ENCODE results near the gene CCDC171.
"Not testable (repeated sequence)": the region's sequence is repeated elsewhere in the genome, so short reads cannot be mapped to it uniquely, and the experiment has no call there.

CCDC171 gene

GRCh38 chr9:15600666-15601330 is 48.0 kb downstream of the CCDC171 start:
- H3K27ac Mint-ChIP-seq; DNase-seq (ENCODE audit: low spot score); H3K36me3 Mint-ChIP-seq (ENCODE audit: low read depth); H3K4me3 Mint-ChIP-seq; H3K27me3 Mint-ChIP-seq (ENCODE audit: low read depth); H3K4me1 Mint-ChIP-seq (ENCODE audit: low read depth): not testable (repeated sequence)
- H3K9me3 Mint-ChIP-seq = peaks cover 11% of the 10 kb centered on the region

DNA sequence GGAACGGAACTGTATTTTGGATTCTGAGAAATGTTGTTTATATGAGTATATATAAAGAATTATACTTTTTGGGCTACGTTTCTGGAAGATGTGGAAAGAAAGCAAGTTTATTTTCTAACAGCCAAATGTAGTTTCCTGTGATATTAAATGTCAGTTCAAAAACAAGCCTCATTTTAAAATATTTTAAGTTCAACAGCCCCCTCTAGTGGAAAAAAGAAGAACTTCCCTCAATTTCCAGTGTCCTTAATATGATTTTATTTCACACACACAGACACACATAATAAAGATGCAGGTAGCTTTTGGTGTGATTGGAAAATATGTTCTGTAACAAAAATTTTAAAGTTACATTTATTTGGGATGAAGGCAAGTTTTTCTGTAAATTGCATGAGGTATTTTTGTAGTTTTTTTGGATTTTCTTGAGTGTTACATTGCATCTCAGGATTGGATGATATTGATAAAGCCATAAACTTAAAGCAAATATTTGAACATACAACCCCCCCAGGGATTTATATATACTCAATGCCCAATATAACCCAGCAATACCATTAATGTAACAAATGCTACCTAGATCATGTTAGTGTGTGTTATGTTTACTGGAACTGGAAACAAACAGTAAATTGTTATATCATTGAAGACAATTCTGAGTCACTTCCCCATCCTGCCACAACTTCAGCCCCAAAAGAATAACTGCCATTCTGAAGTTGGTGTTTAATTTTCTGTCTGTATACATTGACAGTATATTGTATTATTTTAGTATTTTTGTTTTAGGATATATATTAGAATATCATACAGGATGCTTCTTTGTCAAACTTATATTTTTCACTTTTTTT is 54.0 kb downstream of the CCDC171 start:
- DNase-seq (ENCODE audit: low spot score) = no peak
- Mint-ChIP-seq H3K27ac (no peak overlapping the region), H3K9me3 (no peaks in the 10 kb centered on the region), H3K4me3 (no peak overlapping the region), H3K27me3 (ENCODE audit: low read depth) (no peaks in the 10 kb centered on the region), H3K36me3 (ENCODE audit: low read depth) (no peaks in the 10 kb centered on the region), H3K4me1 (ENCODE audit: low read depth) (peaks cover 16% of the 10 kb centered on the region)

DNA sequence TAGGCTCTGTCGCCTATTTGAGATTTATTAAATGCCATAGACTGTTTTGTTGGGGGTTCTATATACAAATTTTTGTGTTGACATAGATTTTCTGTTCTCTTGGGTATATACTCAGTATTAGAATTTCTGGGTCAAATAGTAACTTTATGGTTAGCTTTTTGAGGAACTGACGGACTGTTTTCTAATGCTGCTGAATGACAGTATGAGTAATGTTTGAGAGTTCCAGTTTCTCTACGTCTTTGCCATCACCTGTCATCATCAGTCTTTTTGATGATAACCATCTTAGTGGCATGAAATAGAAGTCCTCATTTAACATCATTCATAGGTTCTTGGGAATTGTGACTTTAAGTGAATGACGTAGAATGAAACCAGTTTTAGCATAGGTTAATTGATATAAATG is 60.1 kb downstream of the CCDC171 start:
- no peak for DNase-seq (ENCODE audit: low spot score)
- Mint-ChIP-seq H3K27me3 (ENCODE audit: low read depth) (no peaks in the 10 kb centered on the region), H3K36me3 (ENCODE audit: low read depth) (peaks cover 3% of the 10 kb centered on the region), H3K27ac (no peak overlapping the region), H3K9me3 (no peaks in the 10 kb centered on the region), H3K4me3 (no peak overlapping the region), H3K4me1 (ENCODE audit: low read depth) (peaks cover 5% of the 10 kb centered on the region)

DNA sequence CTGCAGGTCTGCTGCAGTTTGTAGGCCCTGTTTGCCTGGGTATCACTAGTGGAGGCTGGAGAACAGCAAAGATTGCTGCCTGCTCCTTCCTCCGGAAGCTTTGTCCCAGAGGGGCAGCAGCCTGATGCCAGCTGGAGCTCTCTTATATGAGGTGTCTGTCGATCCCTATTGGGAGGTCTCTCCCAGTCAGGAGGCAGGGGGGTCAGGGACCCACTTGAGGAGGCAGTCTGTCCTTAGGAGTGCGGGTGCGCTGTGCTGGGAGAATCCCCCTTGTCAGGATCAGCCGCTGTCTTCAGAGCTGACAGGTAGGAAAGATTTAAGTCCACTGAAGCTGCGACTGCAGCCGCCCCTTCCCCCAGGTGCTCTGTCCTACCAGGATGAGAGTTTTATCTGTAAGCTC is 64.9 kb downstream of the CCDC171 start:
- no peak for DNase-seq (ENCODE audit: low spot score)
- Mint-ChIP-seq H3K9me3 (no peaks in the 10 kb centered on the region), H3K27ac (no peak overlapping the region), H3K27me3 (ENCODE audit: low read depth) (no peaks in the 10 kb centered on the region), H3K4me1 (ENCODE audit: low read depth) (no peaks in the 10 kb centered on the region), H3K36me3 (ENCODE audit: low read depth) (peaks cover 3% of the 10 kb centered on the region), H3K4me3 (no peak overlapping the region)

DNA sequence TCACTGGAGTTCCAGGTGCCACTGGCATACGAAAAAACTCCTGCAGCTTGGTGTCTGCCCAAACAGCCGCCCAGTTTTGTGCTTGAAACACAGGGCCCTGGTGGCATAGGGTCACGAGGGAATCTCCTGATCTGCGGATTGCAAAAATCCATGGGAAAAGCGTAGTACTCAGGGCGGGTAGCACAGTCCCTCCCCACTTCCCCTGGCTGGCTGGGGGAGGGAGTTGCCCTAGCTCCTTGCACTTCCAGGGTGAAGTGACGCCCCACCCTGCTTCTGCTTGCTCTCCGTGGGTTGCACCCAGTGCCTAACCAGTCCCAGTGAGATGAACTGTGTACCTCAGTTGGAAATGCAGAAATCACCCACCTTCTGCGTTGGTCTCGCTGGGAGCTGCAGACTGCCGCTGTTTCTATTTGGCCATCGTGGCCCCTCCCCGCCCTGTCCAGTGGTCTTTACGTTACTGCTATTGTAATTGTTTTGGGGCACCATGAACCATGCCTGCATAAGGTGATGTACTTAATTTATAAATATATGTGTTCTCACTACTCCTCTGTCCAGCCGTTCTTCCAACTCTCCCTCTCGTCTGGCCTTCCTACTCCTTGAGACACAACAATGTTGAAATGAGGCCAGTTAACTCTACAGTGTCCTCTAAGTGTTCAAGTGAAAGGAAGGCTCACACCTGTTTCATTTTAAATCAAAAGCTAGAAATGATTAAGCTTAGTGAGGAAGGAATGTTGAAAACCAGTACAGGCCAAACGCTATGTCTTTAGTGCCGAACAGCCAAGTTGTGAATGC is 65.9 kb downstream of the CCDC171 start:
- Mint-ChIP-seq H3K9me3 (no peaks in the 10 kb centered on the region), H3K36me3 (ENCODE audit: low read depth) (peaks cover 3% of the 10 kb centered on the region), H3K27ac (no peak overlapping the region), H3K27me3 (ENCODE audit: low read depth) (no peaks in the 10 kb centered on the region), H3K4me3 (no peak overlapping the region), H3K4me1 (ENCODE audit: low read depth) (no peaks in the 10 kb centered on the region)
- no peak for DNase-seq (ENCODE audit: low spot score)

DNA sequence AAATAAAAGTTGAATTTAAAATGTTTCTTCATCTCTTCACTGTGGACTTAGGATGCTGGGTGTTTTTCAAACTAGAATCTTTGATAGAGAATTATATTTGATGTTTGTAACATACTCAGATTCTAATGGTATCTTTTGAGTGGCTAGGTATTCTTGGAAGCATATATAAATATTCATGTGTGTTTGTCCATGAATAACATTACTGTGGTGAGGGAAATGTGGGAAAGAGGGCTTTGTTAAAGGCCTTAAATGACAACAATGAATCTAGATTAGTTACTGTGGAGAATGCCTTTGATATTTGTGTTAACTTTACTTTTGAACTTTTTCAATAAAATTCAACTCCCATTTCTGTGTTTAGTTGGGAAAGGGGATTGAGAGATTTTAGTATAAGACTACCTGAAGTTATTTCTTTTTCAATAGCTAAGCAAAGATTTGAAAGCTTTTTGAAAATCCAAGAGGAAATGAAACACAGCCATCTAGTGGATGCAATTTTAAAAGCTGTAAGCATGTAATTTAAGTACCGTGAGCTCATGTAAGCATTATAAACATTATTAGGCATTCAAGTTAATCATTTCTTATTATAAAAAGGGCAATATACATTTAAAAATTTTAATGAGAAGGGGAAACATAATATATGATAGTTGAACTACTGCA is 69.6 kb downstream of the CCDC171 start:
- Mint-ChIP-seq H3K4me1 (ENCODE audit: low read depth) (no peaks in the 10 kb centered on the region), H3K27me3 (ENCODE audit: low read depth) (no peaks in the 10 kb centered on the region), H3K4me3 (no peak overlapping the region), H3K36me3 (ENCODE audit: low read depth) (no peaks in the 10 kb centered on the region), H3K9me3 (no peaks in the 10 kb centered on the region), H3K27ac (no peak overlapping the region)
- DNase-seq (ENCODE audit: low spot score) = no peak

- no peak for DNase-seq (ENCODE audit: low spot score)
- H3K27ac Mint-ChIP-seq = no peak overlapping the region
- peaks cover 6% of the 10 kb centered on the region for H3K9me3 Mint-ChIP-seq
Observed at GRCh38 chr9:15635752-15636151, 82.9 kb downstream of the CCDC171 start.

DNA sequence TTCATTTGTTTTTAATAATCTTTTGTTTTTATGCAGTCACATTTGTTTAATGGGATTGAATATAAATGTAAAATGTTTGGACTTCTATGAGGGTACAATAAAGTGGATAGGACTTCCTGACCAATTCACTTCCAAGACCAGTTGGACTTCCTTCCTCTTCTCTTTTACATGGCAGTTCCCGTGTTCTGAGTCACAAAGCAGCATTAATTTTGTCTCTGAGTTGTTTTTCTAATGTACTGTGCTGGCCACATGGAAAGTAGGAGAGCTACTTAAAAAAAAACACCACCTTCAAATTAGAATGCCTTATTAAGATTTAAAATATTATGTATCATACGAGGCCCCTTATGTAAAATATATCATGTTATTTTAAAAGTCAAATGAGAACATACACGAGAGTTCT is 87.3 kb downstream of the CCDC171 start:
- DNase-seq (ENCODE audit: low spot score) = no peak
- no peaks in the 10 kb centered on the region for H3K36me3 Mint-ChIP-seq (ENCODE audit: low read depth)
- H3K27ac Mint-ChIP-seq = no peak overlapping the region
- no peaks in the 10 kb centered on the region for H3K9me3 Mint-ChIP-seq
- no peak overlapping the region for H3K4me3 Mint-ChIP-seq
- H3K27me3 Mint-ChIP-seq (ENCODE audit: low read depth) = no peaks in the 10 kb centered on the region
- no peaks in the 10 kb centered on the region for H3K4me1 Mint-ChIP-seq (ENCODE audit: low read depth)

More at GRCh38 chr9:15635752-15636151, 82.9 kb downstream of the CCDC171 start:
- Mint-ChIP-seq H3K4me1 (ENCODE audit: low read depth) (no peaks in the 10 kb centered on the region), H3K36me3 (ENCODE audit: low read depth) (no peaks in the 10 kb centered on the region), H3K4me3 (no peak overlapping the region), H3K27me3 (ENCODE audit: low read depth) (no peaks in the 10 kb centered on the region)

DNA sequence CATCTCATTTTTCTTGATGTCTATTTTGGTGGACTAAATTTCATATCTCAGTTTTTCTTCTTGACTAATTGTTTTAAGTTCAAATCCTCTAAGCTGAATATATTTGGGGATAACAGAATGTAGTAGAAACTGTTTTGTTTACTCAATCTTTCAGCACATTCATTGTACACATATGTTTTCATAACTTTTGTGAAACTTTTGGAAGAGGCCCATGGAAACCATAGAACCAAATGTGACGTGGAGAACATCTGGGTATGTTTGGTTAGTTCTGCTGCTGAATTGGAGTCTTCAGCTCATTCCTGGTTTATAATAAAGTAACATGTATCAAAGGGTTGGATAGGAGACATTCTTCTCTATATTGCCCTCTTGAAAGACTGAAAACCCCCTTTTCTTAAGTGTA is 88.4 kb downstream of the CCDC171 start:
- no peaks in the 10 kb centered on the region for H3K4me1 Mint-ChIP-seq (ENCODE audit: low read depth)
- no peaks in the 10 kb centered on the region for H3K27me3 Mint-ChIP-seq (ENCODE audit: low read depth)
- no peaks in the 10 kb centered on the region for H3K9me3 Mint-ChIP-seq
- no peak for DNase-seq (ENCODE audit: low spot score)
- H3K4me3 Mint-ChIP-seq = no peak overlapping the region
- H3K36me3 Mint-ChIP-seq (ENCODE audit: low read depth) = no peaks in the 10 kb centered on the region
- no peak overlapping the region for H3K27ac Mint-ChIP-seq

- Mint-ChIP-seq H3K27me3 (ENCODE audit: low read depth) (peaks cover under 1% of the 10 kb centered on the region), H3K36me3 (ENCODE audit: low read depth) (no peaks in the 10 kb centered on the region), H3K27ac (no peak overlapping the region), H3K9me3 (no peaks in the 10 kb centered on the region), H3K4me1 (ENCODE audit: low read depth) (no peaks in the 10 kb centered on the region), H3K4me3 (no peak overlapping the region)
- DNase-seq (ENCODE audit: low spot score) = no peak
Observed at GRCh38 chr9:15642369-15642962, 89.6 kb downstream of the CCDC171 start.

DNA sequence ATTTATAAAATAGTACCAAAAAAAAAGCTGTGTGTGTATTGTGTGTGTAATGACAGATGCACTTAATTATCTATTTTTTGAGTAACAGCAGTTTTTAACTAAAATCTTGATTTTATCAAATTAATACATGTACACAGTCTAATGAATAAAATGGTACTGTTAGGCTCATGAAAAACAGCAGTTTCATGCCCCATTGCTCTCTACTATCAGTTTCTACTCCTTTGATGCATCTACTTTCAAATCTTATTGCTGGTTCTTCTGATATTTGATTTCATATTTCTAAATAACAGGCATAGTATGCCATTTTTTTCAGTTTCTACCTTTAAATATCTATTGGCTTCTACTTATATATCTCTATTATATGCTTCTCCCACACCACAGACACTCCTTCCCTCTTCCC is 117.4 kb downstream of the CCDC171 start:
- Mint-ChIP-seq H3K4me3 (no peak overlapping the region), H3K27me3 (ENCODE audit: low read depth) (no peaks in the 10 kb centered on the region), H3K27ac (no peak overlapping the region), H3K36me3 (ENCODE audit: low read depth) (no peaks in the 10 kb centered on the region), H3K9me3 (no peaks in the 10 kb centered on the region), H3K4me1 (ENCODE audit: low read depth) (no peaks in the 10 kb centered on the region)
- no peak for DNase-seq (ENCODE audit: low spot score)

GRCh38 chr9:15670894-15671293 is 118.1 kb downstream of the CCDC171 start:
- Mint-ChIP-seq H3K36me3 (ENCODE audit: low read depth) (no peaks in the 10 kb centered on the region), H3K27ac (no peak overlapping the region), H3K4me1 (ENCODE audit: low read depth) (no peaks in the 10 kb centered on the region), H3K4me3 (no peak overlapping the region), H3K9me3 (no peaks in the 10 kb centered on the region), H3K27me3 (ENCODE audit: low read depth) (no peaks in the 10 kb centered on the region)
- no peak for DNase-seq (ENCODE audit: low spot score)

- no peak for DNase-seq (ENCODE audit: low spot score)
- Mint-ChIP-seq H3K9me3 (no peaks in the 10 kb centered on the region), H3K36me3 (ENCODE audit: low read depth) (no peaks in the 10 kb centered on the region), H3K4me1 (ENCODE audit: low read depth) (no peaks in the 10 kb centered on the region), H3K27me3 (ENCODE audit: low read depth) (no peaks in the 10 kb centered on the region), H3K27ac (no peak overlapping the region), H3K4me3 (no peak overlapping the region)
Observed at GRCh38 chr9:15693701-15694100, 140.9 kb downstream of the CCDC171 start.
